Fibroblast of lung (primary cell): Measurements from ENCODE around the gene SHISAL1. TPM values are rescaled to one million over a fixed set of nuclear protein-coding genes. Genes with fewer than 3 reads are reported as not detected.

ENCODE experiments used
- DNase-seq, 2 donors: peaks; one replicate each; pipeline versions ENCODE4 v3.0.0 to v3.0.0-alpha.2; 2010; ENCODE audit warnings: low read depth in 2 of 2
- H2AFZ ChIP-seq: 2 replicates; pipeline ENCODE4 v1.5.1; 2012; ENCODE audit warnings: low read length, control low read depth, inconsistent platforms
- H3K27ac ChIP-seq: 2 replicates; pipeline ENCODE4 v1.5.1; 2011; ENCODE audit warnings: low read length, control low read depth; ENCODE audit not compliant: insufficient read depth
- H3K27me3 ChIP-seq: 2 replicates; pipeline ENCODE4 v1.5.1; 2011; ENCODE audit warnings: mild to moderate bottlenecking, low read length; ENCODE audit not compliant: control insufficient read depth, insufficient read depth
- H3K36me3 ChIP-seq: 2 replicates; pipeline ENCODE4 v1.5.1; 2011; ENCODE audit warnings: low read length; ENCODE audit not compliant: control insufficient read depth, insufficient read depth
- H3K4me1 ChIP-seq: 2 replicates; pipeline ENCODE4 v1.5.1; 2011; ENCODE audit warnings: low read length; ENCODE audit not compliant: control insufficient read depth, insufficient read depth; ENCODE audit errors: extremely low read depth
- H3K4me2 ChIP-seq: 2 replicates; pipeline ENCODE4 v1.5.1; 2011; ENCODE audit warnings: low read length, control low read depth; ENCODE audit not compliant: insufficient read depth; ENCODE audit errors: extremely low read depth
- H3K4me3 ChIP-seq, 4 experiments: fragments of 200-600 bp in 1 of 4; sonication (generic) in 1 of 4; replicated peaks in 1 of 4; 2 replicates each; pipeline ENCODE4 v1.5.1; 2011 to 2016; ENCODE audit warnings: low read length in 4 of 4, low read depth in 3 of 4, mild to moderate bottlenecking in 3 of 4, control low read depth in 2 of 4, inconsistent platforms in 1 of 4, mixed read lengths in 1 of 4; ENCODE audit not compliant: insufficient read depth in 1 of 4; ENCODE audit errors: control extremely low read depth in 1 of 4
- H3K79me2 ChIP-seq: 2 replicates; pipeline ENCODE4 v1.5.1; 2012; ENCODE audit warnings: mild to moderate bottlenecking, low read length, inconsistent platforms; ENCODE audit not compliant: control insufficient read depth, insufficient read depth
- H3K9ac ChIP-seq: 2 replicates; pipeline ENCODE4 v1.5.1; 2011; ENCODE audit warnings: mild to moderate bottlenecking, low read length, control low read depth; ENCODE audit not compliant: insufficient read depth
- H3K9me3 ChIP-seq: 2 replicates; pipeline ENCODE4 v1.5.1; 2012; ENCODE audit warnings: low read depth, low read length; ENCODE audit not compliant: control insufficient read depth, insufficient read depth
- H4K20me1 ChIP-seq: 2 replicates; pipeline ENCODE4 v1.5.1; 2011; ENCODE audit warnings: low read length; ENCODE audit not compliant: control insufficient read depth, insufficient read depth; ENCODE audit errors: extremely low read depth
- CTCF ChIP-seq, 2 donors: IDR thresholded peaks in 1 of 2; conservative IDR thresholded peaks in 1 of 2; 1 replicate in 1 of 2; 2 replicates in 1 of 2; pipeline ENCODE4 v1.5.1; 2011 to 2012; ENCODE audit warnings: low read length in 2 of 2, control low read depth in 1 of 2, inconsistent platforms in 1 of 2, low read depth in 1 of 2, mild to moderate bottlenecking in 1 of 2
- EZH2 ChIP-seq: IDR thresholded peaks from 2 replicates; pipeline ENCODE4 v1.5.1; 2012; ENCODE audit warnings: low read length, control low read depth, mild to moderate bottlenecking; ENCODE audit errors: missing control alignments
- polyA plus RNA-seq, 2 donors: library from polyadenylated mRNA; depleted of rRNA in 1 of 2; stranded (reverse) in 1 of 2; unstranded in 1 of 2; fragments of >200 nt; gene quantifications; 2 replicates each; pipeline ENCODE4 v1.2.1, GENCODE V29; 2011 to 2012; ENCODE audit warnings: missing spikeins in 1 of 2
- total RNA-seq: library from RNA; depleted of rRNA; stranded (reverse); fragments of >200 nt; gene quantifications from 2 replicates; pipeline ENCODE4 v1.2.1, GENCODE V29; 2014

SHISAL1 gene
- total and polyA plus RNA-seq, 2 donors (not counting 1 experiment from before 2014, with no cell fraction given) = 0.73 to 3.5 TPM

- H4K20me1 ChIP-seq = no peaks in the 10 kb centered on the region
- H3K9ac ChIP-seq = no peak overlapping the region
- H3K79me2 ChIP-seq = no peaks in the 10 kb centered on the region
- H3K4me2 ChIP-seq = no peak overlapping the region
- no peak overlapping the region for H3K4me3 ChIP-seq
- no peaks in the 10 kb centered on the region for H3K27me3 ChIP-seq
- no peaks in the 10 kb centered on the region for H3K36me3 ChIP-seq
- DNase-seq = no peak
- TF ChIP-seq CTCF (conservative IDR thresholded peaks at IDR 0.05 in 1 of 2, IDR thresholded peaks at IDR 0.05 in 1 of 2; ENCODE audit: low read depth in 1 of 2, low read length in 2 of 2) (no peak), EZH2 (no peak)
- no peak overlapping the region for H3K27ac ChIP-seq
- no peaks in the 10 kb centered on the region for H3K9me3 ChIP-seq
- no peak overlapping the region for H2AFZ ChIP-seq
- no peaks in the 10 kb centered on the region for H3K4me1 ChIP-seq
Observed at GRCh38 chr22:44279069-44279360, 33.7 kb downstream of the SHISAL1 start.

- Histone ChIP-seq H3K27ac (no peak overlapping the region), H2AFZ (no peak overlapping the region), H3K9ac (no peak overlapping the region), H3K9me3 (no peaks in the 10 kb centered on the region), H3K4me1 (no peaks in the 10 kb centered on the region), H3K79me2 (no peaks in the 10 kb centered on the region), H3K36me3 (no peaks in the 10 kb centered on the region), H4K20me1 (no peaks in the 10 kb centered on the region), H3K27me3 (no peaks in the 10 kb centered on the region), H3K4me2 (no peak overlapping the region), H3K4me3 (no peak overlapping the region)
- DNase-seq = no peak
- TF ChIP-seq CTCF (conservative IDR thresholded peaks at IDR 0.05 in 1 of 2, IDR thresholded peaks at IDR 0.05 in 1 of 2; ENCODE audit: low read depth in 1 of 2, low read length in 2 of 2) (no peak), EZH2 (no peak)
Observed at GRCh38 chr22:44278243-44279068, 34.3 kb downstream of the SHISAL1 start.

- Histone ChIP-seq H3K9ac (no peak overlapping the region), H3K4me1 (no peaks in the 10 kb centered on the region), H3K4me2 (no peak overlapping the region), H4K20me1 (no peaks in the 10 kb centered on the region), H3K27ac (no peak overlapping the region), H3K79me2 (no peaks in the 10 kb centered on the region), H2AFZ (no peak overlapping the region), H3K36me3 (no peaks in the 10 kb centered on the region), H3K4me3 (no peak overlapping the region), H3K9me3 (no peaks in the 10 kb centered on the region), H3K27me3 (no peaks in the 10 kb centered on the region)
- no peak for DNase-seq
- no peak for TF ChIP-seq CTCF (conservative IDR thresholded peaks at IDR 0.05 in 1 of 2, IDR thresholded peaks at IDR 0.05 in 1 of 2; ENCODE audit: low read depth in 1 of 2, low read length in 2 of 2)
- TF ChIP-seq EZH2 = no peak
Observed at GRCh38 chr22:44277386-44278135, 35.2 kb downstream of the SHISAL1 start.
